ENCODE data around the gene DNMT3L.
"Not testable (repeated sequence)": the region's sequence is repeated elsewhere in the genome, so short reads cannot be mapped to it uniquely, and the experiment has no call there.

DNMT3L gene

GRCh38 chr21:44303490-44303981 is 41.8 kb upstream of the DNMT3L start:
- no peak for DNase-seq (ENCODE audit: low spot score)
- Histone ChIP-seq H3K27ac (peak overlapping the region in 1 of 2 donors; percentile 6), H3K4me3 (no peak overlapping the region)
- no peak for TF ChIP-seq CTCF (IDR thresholded peaks at IDR 0.05)

- not testable (repeated sequence) for H3K27ac ChIP-seq; DNase-seq (ENCODE audit: low spot score); H3K4me3 ChIP-seq
These were observed 41.1 kb upstream of the DNMT3L start for GRCh38 chr21:44302573-44303401.

- no peak overlapping the region for H3K4me3 ChIP-seq
- no peak for TF ChIP-seq CTCF (IDR thresholded peaks at IDR 0.05)
These were observed 40.3 kb upstream of the DNMT3L start for GRCh38 chr21:44301961-44302406.

GRCh38 chr21:44301141-44301540 is 39.4 kb upstream of the DNMT3L start:
- DNase-seq (ENCODE audit: low spot score) = no peak
- peak overlapping the region; percentile 82 to 98 for H3K27ac ChIP-seq
- no peak for TF ChIP-seq CTCF (IDR thresholded peaks at IDR 0.05)
- H3K4me3 ChIP-seq = peak overlapping the region; percentile 98

More at GRCh38 chr21:44301961-44302406, 40.3 kb upstream of the DNMT3L start:
- DNase-seq (ENCODE audit: low spot score) = no peak
- no peak overlapping the region for H3K27ac ChIP-seq

GRCh38 chr21:44300262-44300959 is 38.7 kb upstream of the DNMT3L start:
- DNase-seq (ENCODE audit: low spot score) = no peak
- Histone ChIP-seq H3K27ac (peak overlapping the region; percentile 82 to 98), H3K4me3 (peak overlapping the region; percentile 98)
- no peak for TF ChIP-seq CTCF (IDR thresholded peaks at IDR 0.05)

GRCh38 chr21:44299458-44300261 is 38.0 kb upstream of the DNMT3L start, which contains the start of gene PFKL:
Gene PFKL (plus strand): TSS chr21:44300053. CDS start chr21:44300106, 53 bp downstream.
- peak within 1 kb of the TSS; percentile 98 for H3K4me3 ChIP-seq
- H3K27ac ChIP-seq = peak within 1 kb of the TSS; percentile 82 to 98
- no peak for DNase-seq (ENCODE audit: low spot score)
- TF ChIP-seq CTCF (IDR thresholded peaks at IDR 0.05) = no peak

GRCh38 chr21:44299085-44299457 is 37.4 kb upstream of the DNMT3L start:
- DNase-seq (ENCODE audit: low spot score) = no peak
- H3K27ac ChIP-seq = peak overlapping the region; percentile 64 to 98
- no peak for TF ChIP-seq CTCF (IDR thresholded peaks at IDR 0.05)
- peak overlapping the region; percentile 98 for H3K4me3 ChIP-seq

All from coronary artery (tissue), 2 donors.